GM19463 (cell line): Measurements from ENCODE around the gene EHD4.

Source experiments
- ATAC-seq: cut with Tn5 transposase; IDR thresholded peaks from one replicate; pipeline ENCODE4 v1.9.1; 2021; ENCODE audit warnings: mild to moderate bottlenecking, moderate library complexity; ENCODE audit not compliant: unreplicated experiment

Gene EHD4

GRCh38 chr15:41995476-41995855, 23.1 kb upstream of the EHD4 start:
- no peak for ATAC-seq

- no peak for ATAC-seq
These were observed 22.6 kb upstream of the EHD4 start for GRCh38 chr15:41994772-41995475.

DNA sequence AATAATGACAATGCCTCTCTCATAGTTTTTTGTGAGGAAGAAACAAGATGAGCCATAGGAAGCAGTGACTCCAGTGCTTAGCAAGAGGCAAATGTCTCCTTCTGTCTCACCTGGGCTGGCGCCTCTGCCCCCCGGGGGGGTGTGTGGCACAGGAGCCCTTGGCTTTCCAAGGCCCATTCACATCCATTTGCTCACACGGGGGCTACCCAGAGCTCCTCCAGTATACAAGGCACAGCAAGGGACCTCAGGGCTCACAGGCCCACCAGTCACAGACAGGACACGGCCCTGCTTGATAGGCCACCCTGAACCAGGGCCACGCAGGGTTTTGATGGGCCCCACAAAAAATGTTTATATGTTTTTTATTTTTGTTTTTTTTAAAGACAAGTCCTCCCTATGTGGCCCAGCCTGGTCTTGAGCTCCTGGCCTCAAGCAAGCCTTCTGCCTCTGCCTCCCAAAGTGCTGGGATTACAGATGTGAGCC, 21.9 kb upstream of the EHD4 start:
- no peak for ATAC-seq

- ATAC-seq, result no peak
These were observed 21.3 kb upstream of the EHD4 start for GRCh38 chr15:41993472-41994170.

- ATAC-seq, result no peak
These were observed 20.4 kb upstream of the EHD4 start for GRCh38 chr15:41992803-41993190.

DNA sequence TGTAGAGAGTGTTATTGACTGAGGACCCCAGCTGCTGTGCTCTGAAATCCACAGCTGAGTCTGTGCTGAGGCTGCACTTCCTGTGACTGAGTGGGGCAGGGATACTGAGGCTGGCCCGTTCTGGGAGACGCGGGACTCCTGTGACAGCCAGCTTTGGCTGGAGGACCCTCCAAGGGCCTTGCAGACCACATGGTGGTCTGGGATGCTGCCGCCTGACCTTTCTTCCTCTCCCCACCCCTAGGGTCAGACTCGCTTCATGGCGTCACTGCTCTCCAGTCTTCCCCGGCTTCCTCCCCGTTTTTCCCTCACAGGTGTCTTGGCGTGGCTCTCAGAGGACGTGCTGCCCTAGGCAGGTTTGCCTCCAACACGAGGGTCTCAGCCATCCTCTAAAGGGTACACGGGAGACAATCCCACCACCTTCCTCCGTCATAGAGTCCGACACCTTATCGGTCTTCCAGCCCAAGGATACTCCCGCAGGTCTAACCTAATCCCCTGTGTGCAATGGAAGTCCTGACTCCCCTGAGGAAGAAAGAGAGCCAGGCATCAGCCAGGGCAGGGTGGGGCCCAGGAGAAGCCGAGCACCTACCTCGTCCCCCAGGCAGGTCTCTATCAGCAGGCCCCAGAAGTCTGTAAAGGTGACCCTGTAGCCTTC, 19.9 kb upstream of the EHD4 start:
- ATAC-seq, result no peak

GRCh38 chr15:41990691-41991090, 18.3 kb upstream of the EHD4 start:
- no peak for ATAC-seq

DNA sequence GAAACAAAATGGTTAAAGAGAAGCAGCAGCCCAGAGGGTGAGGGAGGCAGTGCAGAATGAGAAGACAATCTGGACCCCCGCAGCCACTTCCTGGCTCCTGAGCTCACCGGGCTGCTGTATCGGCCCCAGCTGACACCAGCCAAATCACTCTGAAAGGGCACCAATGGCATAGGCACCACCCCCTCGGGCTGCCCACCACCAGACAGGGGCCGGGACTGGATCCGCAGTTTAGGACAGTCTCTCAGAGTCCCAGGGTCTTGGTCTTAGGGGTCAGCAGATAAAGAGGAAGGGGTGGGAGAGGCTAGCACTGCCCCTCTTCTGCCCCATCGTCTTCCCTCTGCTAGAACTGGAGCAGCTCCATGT, 17.9 kb upstream of the EHD4 start:
- ATAC-seq, result no peak

DNA sequence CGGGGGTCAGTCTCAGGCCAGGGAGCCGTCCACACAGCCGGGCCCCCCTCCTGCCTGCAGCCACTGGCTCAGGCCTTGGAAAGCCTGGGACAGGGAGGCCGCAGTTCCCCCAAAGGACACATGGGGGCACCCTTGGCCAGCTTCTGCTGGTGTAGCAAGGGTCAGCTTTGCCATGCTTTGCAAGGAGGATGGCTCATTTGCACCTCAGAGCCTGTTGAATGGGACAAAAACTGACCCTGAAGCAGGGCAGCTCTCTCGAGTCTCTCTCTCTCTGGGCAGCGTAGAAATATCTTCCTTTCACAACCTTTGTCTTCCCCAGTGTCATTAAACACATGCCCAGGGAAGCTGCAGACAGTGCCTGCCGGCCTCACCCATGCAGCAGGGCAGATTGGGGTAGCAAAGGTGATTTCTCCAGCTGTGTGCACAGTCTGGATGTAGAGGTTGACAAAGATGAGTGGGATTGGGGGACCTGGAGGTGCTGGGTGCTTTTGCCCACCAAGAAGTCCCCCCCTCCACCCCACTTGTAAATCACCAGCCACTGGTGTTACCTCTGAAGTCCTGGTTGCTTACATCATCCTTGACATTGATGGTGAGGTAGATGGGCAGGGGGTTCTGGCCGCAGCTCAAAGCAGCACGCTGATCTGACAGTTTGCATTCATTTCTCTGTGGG, 17.4 kb upstream of the EHD4 start:
- ATAC-seq, result no peak

GRCh38 chr15:41988896-41989572, 16.7 kb upstream of the EHD4 start:
- no peak for ATAC-seq

GRCh38 chr15:41987925-41988275, 15.5 kb upstream of the EHD4 start:
- ATAC-seq, result no peak

GRCh38 chr15:41987246-41987924, 15.0 kb upstream of the EHD4 start:
- ATAC-seq, result no peak

DNA sequence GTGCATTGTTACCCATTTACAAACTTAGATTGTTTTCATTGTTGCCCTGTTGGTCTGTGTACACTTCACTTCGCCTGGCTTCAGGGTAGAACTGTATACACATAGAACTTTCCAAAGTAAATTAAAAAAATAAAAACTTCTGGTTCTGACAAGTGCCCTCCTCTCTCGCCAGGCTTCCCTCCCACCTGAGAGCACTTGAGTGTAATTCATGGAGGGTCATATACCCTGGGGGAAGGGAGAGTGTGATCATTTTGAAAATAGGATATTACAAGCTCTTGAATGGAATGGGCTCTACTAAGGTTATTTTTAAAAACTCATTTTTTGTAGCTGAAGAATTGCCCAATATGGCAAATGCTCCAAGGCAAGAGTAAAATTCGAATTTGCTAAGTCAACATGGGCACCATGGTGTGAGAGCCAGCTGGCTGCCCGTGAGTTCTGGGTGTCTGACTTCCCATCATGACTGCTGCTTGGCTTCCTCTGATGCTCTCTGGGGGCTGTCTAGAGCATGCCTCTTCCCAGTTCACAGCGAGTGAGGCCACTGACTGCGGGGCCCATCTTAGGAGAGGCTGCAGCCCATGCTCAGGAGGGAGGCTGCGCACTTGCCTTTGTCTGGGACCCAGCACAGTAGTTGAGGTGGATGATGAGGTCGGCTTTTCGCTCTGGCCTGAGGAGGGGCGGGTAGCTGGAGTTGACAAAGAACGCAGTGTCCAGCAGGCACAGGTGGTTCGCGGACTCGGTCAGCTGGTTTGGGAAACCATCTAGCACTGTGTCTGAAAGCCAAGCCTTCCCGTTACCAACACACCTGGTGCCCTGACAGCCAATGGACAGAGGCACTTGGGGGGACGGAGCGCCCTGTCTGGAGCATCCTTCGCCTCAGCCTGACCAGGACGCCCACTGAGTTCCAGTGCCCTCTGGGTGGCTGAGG, 13.1 kb upstream of the EHD4 start:
- ATAC-seq, result no peak

GRCh38 chr15:41984622-41985021, 12.3 kb upstream of the EHD4 start:
- no peak for ATAC-seq

DNA sequence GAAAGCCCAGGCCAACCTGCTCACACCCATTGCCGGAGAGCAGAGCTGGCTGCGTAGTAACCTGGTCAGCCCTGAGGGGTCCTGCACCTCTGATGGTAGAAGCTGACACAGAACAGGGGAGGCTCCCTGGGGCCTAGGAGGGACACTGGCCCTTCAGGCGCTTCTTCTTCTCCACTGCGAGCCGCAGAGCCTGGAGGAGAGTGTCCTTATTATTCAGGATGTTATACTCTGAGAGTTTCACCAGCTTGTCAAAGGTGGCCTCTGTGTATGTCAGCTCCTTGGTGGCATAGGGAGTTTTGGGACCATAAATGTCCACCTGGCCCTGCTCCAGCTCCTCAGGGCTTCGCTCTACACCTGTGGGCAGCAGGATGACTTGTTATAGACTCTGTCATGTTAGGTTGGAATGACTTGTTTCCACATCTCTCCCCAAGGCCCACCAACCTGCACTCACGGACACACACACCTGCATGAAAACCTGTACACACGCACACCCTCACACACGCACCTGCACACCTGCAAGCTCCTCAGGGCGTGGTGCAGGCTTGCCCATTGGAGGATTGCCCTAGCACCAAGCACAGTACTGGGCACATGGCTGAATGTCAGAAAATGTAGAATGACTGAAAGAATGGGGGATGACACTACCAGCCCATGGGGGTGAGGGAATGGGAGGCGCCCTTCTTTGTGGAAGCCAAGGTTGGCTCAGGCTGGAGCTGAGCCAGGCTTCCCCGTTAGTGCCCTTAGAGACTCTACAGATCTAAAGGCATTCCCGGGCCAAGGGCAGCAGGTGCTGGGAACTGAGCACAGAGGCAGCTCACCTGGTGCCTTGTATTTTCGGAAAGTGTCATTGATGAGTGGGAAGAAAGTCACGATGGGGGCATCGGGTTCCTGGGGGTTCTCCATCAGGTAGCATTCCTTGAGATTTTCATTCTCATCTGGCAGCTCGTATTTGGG, 11.5 kb upstream of the EHD4 start:
- no peak for ATAC-seq

- no peak for ATAC-seq
These were observed 10.9 kb upstream of the EHD4 start for GRCh38 chr15:41983221-41983620.

GRCh38 chr15:41982133-41982930, 10.0 kb upstream of the EHD4 start:
- no peak for ATAC-seq
